GM18502 (cell line): ENCODE results near the gene TRMT112.
A peak's percentile ranks its signal among the peaks of the same experiment; 100 is the strongest.

Experiments used
- ATAC-seq: cut with Tn5 transposase; IDR thresholded peaks from one replicate; pipeline ENCODE4 v1.9.1; 2021; ENCODE audit warnings: mild to moderate bottlenecking; ENCODE audit not compliant: unreplicated experiment, poor library complexity

TRMT112 gene

GRCh38 chr11:64352099-64352994, 35.0 kb upstream of the TRMT112 start:
- ATAC-seq: no peak

- ATAC-seq: no peak
These were observed 33.8 kb upstream of the TRMT112 start for GRCh38 chr11:64351136-64351631.

GRCh38 chr11:64349404-64349803, 32.0 kb upstream of the TRMT112 start:
- no peak for ATAC-seq

GRCh38 chr11:64349025-64349387, 31.6 kb upstream of the TRMT112 start:
- no peak for ATAC-seq

GRCh38 chr11:64348383-64349024, 31.1 kb upstream of the TRMT112 start:
- ATAC-seq: no peak

GRCh38 chr11:64347193-64347867, 30.0 kb upstream of the TRMT112 start:
- no peak for ATAC-seq

- ATAC-seq: no peak
These were observed 27.4 kb upstream of the TRMT112 start for GRCh38 chr11:64344787-64345186.

GRCh38 chr11:64343767-64344559, 26.6 kb upstream of the TRMT112 start:
- ATAC-seq: no peak

- ATAC-seq: no peak
These were observed 25.7 kb upstream of the TRMT112 start for GRCh38 chr11:64342869-64343745.

GRCh38 chr11:64341851-64342791, 24.8 kb upstream of the TRMT112 start:
- peak; percentile 58 for ATAC-seq

- no peak for ATAC-seq
These were observed 24.1 kb upstream of the TRMT112 start for GRCh38 chr11:64341429-64341828.

- ATAC-seq: no peak
These were observed 23.4 kb upstream of the TRMT112 start for GRCh38 chr11:64340671-64341335.

GRCh38 chr11:64339754-64340408, 22.5 kb upstream of the TRMT112 start, which contains the start of gene CCDC88B:
Gene CCDC88B, plus strand, starts transcription at chr11:64340204. Its CDS starts 63 bp downstream, at chr11:64340267.
- ATAC-seq: peak; percentile 47

- ATAC-seq: no peak
These were observed 21.9 kb upstream of the TRMT112 start for GRCh38 chr11:64339286-64339685.

- no peak for ATAC-seq
These were observed 21.4 kb upstream of the TRMT112 start for GRCh38 chr11:64338716-64339115.

- ATAC-seq: no peak
These were observed 20.3 kb upstream of the TRMT112 start for GRCh38 chr11:64337538-64338249.
